GM19238 (cell line): ENCODE results near the gene NOP14.
A peak's percentile ranks its signal among the peaks of the same experiment; 100 is the strongest.
"Not testable (repeated sequence)": the region's sequence is repeated elsewhere in the genome, so short reads cannot be mapped to it uniquely, and the experiment has no call there.

ENCODE experiments used
- DNase-seq: peaks from one replicate; pipeline ENCODE4 v3.0.0; 2011; ENCODE audit warnings: low spot score; ENCODE audit not compliant: insufficient read length

The NOP14 gene

DNA sequence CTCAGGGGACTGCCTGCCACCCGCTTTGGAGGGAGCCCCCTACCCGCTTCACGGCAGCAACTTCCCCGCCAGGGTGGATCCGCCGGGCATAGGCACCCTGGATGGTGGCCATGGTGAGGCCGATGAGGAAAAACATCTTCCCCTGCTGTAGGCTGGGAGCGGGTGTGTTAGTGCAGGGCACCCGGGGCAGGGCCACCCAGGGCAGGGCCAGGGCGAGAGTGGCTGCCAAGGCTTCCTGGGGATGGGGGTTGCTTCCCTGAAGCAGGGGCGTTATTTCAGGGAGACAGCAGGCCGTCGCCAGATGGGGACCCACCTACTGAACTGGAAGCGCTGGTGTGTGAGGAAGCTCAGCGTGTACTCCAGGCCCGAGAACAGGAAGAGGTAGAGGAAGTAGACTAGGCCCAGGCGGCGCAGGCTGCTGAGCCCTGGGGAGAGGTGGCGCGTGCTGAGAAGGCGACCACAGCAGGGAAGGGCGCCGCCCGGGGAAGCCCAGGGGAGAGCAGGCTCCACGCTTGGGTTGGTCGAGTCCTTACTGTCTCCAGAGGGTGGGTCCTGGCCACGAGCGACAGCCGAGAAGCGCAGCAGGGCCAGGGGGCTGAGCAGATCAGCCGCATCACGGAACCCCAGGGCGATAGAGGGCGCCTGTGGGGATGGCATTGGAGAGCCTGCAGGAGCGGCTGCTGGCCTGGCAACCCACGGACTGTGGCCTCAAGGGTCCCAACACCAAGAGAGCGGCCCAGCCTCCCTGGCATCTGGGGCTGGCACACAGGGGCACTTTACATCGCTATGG is 31.5 kb downstream of the NOP14 start:
- peak; percentile 66 for DNase-seq

- DNase-seq, result no peak
Measured at GRCh38 chr4:2930758-2931511, 32.3 kb downstream of the NOP14 start.

GRCh38 chr4:2930135-2930757 is 33.0 kb downstream of the NOP14 start:
- DNase-seq, result no peak

DNA sequence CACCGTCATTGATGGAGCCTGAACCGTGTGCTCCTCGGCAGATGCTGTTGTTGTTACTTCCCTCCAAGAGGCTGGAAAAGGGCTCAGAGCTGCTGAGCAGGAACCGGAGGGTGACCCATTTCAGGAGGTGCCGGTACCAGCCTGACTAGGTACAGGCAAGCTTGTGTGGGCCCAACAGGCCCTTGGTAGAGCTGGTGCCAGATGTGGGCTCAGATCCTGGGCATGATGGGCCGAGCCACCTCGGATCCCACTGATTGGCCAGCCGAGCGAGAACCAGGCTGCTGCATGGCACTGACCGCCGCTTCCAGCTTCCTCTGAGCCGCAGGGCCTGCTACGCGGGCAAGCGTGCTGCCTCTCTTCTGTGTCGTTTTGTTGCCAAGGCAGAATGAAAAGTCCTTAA is 33.7 kb downstream of the NOP14 start:
- no peak for DNase-seq

DNA sequence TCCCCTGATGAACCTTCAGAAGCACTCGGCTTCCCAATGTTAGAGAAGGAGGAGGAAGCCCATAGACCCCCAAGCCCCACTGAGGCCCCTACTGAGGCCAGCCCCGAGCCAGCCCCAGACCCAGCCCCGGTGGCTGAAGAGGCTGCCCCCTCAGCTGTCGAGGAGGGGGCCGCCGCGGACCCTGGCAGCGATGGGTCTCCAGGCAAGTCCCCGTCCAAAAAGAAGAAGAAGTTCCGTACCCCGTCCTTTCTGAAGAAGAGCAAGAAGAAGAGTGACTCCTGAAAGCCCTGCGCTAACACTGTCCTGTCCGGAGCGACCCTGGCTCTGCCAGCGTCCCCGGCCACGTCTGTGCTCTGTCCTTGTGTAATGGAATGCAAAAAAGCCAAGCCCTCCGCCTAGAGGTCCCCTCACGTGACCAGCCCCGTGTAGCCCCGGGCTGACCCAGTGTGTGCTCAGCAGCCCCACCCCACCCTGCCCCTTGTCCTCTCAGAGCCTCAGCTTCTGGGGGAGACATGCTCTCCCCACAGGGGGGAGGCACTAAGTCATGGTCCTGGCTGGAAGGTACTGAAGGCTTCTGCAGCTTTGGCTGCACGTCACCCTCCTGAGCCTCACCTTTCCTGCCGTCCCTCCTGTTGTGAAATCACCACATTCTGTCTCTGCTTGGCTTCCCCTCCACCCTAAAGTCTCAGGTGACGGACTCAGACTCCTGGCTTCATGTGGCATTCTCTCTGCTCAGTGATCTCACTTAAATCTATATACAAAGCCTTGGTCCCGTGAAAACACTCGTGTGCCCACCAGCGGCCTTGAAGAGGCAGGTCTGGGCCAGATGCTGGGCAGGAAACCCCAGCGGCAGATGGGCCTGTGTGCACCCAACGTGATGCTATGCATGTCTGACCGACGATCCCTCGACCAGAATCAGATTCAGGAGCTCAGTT is 34.7 kb downstream of the NOP14 start:
- no peak for DNase-seq

GRCh38 chr4:2927696-2928075 is 35.5 kb downstream of the NOP14 start:
- DNase-seq, result no peak

DNA sequence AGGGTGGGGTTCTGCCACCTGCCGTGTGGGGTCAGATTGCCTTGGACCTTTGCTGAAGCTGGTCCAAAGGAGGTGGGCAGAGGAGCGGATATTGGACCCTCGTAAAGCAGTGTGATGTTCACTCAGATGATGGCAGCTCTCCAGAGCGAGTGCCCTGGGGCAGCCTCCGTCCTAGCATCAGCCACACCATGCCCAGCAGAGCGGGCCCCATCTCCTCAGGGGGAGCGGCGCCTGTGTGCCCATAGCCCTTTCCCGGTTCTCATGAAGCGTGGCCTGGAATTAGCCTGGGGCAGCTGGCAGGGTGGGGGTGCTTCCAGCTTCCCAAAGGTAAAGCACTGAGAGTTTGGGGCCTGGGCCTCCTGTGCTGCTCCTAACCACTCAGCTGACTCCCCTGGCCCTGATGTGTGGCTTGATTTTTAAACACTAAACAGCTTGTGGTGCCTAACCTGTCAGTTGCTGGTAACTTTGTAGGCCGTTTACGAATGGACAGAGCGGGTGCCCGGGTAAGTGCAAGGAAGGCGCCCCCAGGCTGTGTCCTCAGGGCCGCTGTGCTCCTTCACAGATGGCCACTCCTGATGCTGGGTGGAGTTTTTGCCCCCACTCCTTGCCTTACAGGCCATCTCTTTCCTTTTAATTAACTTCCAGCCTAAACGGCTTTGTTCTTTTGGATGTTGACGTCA is 36.0 kb downstream of the NOP14 start:
- no peak for DNase-seq

DNA sequence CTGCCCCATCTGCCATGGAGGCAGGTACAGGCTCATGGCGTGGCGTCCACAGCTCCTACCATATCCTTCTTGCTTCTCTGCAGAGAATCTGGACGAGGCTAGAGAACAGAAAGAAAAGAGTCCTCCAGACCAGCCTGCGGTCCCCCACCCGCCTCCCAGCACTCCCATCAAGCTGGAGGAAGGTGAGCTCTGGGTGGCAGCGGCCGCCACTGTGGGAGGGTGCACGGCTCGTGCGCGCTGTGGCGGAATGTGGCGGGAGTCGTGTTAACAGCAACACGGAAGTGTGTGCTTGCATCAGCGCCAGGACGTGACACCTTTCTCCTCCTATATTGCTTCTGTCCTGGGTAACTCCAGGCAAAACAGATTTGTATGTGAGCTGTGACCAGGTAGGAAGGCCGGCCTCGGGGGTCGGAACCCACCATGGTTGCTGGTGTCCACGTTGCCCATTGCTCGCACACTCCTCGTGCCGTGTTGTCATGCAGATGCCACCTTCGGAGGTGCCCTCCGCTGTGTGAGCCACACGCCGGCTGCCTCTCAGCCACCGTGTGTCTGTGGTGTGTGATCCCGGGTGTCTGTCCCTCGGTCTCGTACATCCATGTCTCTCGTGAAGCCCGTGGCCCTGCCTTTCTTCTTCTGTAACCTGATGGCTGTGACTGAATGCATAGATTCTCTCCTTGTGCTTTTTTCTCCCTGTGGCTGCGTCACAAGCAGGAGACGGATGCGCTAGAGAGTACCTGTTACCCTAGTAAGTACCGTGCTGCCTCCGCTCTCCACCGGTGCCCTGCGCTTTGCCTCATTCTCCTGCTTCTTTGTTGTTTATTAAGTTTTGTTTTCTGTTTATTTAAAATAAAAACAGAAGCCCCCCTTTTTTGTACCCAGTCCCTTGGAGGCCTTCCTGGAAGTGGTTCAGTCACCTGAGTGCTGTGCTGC is 37.0 kb downstream of the NOP14 start:
- no peak for DNase-seq

DNA sequence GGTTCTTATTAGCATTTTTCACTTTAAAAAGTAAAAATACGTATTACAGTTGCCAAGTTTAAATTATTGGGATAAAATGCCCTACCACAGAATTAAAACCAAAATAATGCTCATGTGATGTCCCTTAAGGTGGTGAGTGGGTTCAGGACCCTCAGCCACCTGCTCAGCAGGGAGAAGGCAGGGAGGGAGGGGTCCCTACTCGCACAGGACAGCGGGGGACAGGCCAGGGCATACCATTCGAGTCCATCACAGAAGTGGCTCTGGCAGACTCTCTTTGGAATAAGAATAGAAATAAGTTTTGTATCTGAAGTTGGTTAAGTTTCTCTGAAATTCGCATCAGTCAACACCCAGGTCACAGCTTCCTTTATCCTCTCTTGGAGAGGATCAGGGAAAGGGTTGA is 37.7 kb downstream of the NOP14 start:
- DNase-seq, result no peak

DNA sequence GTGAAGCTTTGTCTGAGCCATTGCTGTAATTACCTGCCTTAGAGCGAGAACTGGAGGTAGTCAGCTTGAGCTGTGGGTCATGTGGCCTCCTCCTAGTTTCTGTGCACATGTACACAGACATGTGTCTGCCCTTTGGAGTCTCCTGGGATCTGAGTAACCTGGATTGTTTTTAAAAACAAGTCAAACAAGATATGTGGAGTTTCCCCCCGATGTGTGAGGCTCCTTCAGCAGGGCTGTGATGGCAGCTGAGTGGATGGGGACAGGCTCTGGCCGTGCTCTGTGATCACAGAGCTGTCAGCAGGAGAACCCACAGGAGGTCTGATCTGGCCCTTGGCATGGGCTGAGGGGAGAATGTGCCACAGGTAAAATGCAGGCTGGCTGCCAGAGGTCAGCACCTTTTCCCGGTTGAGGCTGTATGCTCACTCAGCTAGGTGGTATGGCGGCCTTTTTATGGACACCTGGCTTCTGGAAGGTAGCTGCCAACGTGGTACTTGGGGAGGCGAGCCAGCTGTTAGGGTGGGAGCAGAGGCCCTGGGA is 38.4 kb downstream of the NOP14 start:
- no peak for DNase-seq

DNA sequence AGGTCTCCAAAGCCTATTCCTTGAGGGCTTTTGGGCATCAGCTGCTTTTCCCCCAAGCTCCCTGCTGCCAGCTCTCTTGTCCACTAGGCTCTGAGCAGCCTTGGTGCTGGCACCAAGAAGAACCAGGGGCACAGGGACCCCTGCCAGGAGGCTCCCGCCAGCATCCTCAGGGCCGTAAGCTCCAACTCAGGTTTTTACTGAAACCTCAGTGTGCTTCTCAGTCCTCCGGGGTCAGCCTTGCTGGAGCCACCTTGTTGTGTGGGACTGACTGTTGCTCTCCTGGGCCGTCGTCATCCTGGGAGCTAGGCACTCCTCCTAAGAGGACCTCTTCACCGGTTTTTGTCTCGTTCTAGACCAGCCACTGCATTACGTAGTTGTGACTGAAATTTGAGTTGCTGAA is 38.9 kb downstream of the NOP14 start:
- DNase-seq, result no peak

DNA sequence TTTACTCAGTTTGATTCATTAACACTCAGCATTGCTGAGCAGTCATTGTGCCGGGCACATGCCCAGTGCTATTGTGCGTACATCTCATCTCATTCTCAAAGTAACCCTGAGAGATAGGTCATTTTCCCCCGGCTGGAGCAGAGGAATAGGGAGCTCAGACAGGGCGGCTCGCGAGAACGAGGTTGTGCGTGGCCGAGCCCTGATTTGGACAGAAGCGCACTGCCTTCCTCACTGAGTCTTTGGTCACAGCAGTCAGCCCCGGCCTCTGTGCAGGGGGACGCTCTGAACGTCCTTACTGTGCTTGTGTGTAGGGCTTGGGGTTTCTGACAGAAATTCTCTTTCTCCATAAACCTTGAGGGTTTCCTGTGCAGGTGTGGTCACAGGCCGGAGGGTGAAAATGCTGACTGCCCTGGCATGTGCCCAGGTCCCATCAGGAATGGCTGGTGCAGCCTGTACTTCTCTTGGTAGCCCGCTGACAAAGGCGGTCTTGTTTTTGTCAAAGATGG is 39.5 kb downstream of the NOP14 start:
- DNase-seq, result no peak

DNA sequence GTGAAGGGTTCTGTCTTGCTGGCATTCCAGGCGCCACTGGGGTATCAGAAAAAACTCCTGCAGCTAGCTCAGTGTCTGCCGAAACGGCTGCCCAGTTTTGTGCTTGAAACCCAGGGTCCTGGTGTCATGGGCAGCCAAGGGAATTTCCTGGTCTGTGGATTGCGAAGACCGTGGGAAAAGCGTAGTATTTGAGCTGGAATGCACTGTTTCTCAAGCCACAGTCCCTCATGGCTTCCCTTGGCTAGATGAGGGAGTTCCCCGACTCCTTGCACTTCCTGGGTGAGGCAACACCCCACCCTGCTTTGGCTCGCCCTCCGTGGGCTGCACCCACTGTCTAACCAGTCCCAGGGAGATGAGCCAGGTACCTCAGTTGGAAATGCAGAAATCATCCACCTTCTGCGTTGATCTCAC is 40.1 kb downstream of the NOP14 start:
- DNase-seq, result no peak

GRCh38 chr4:2922453-2923101 is 40.6 kb downstream of the NOP14 start:
- DNase-seq, result not testable (repeated sequence)

DNA sequence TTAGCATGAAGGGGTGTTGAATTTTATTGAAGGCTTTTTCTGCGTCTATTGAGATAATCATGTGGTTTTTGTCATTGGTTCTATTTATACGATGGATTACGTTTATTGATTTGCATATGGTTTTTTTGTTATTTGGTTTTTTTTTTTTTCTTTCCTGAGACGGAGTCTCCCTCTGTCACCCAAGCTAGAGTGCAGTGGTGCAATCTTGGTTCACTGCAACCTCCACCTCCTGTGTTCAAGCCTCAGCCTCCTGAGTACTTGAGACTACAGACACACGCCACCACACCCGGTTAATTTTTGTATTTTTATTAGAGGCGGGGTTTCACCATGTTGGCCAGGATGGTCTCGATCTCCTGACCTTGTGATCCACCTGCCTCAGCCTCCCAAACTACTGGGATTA is 44.5 kb downstream of the NOP14 start:
- DNase-seq, result not testable (repeated sequence)

- DNase-seq, result not testable (repeated sequence)
Measured at GRCh38 chr4:2918300-2918699, 44.9 kb downstream of the NOP14 start.

DNA sequence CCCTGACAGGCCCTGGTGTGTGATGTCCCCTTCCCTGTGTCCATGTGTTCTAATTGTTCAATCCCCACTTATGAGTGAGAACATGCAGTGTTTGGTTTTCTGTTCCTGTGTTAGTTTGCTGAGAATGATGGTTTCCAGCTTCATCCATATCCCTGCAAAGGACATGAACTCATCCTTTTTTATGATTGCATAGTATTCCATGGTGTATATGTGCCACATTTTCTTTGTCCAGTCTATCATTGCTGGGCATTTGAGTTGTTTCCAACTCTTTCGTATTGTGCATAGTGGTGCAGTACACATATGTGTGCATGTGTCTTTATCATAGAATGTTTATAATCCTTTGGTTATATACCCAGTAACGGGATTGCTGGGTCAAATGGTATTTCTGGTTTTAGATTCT is 46.5 kb downstream of the NOP14 start:
- not testable (repeated sequence) for DNase-seq

DNA sequence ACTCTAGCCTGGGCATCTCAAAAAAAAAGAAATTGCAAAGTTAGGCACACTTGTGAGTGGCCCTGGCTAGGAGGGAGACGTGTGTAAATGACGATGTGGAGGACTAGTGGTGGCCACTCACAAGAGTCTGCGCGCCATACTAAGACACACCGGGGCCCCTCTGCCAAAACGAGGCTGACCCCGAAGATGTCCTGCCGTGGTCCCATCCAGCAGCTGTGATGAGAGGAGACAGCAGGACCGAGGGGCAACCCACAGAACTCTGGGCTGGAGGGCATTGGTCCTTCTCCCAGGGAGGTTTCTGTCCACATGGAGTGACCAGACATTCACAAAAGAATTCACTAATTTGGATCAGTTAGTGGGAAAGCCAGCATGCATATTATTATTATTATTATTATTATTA is 47.4 kb downstream of the NOP14 start:
- no peak for DNase-seq
